OCI-LY7 (cell line): Measurements from ENCODE around the gene ZFHX3. TPM values are rescaled to one million over a fixed set of nuclear protein-coding genes. Genes with fewer than 3 reads are reported as not detected.

Experiments used
- BruUV-seq: library from RNA; stranded (reverse); fragments of 400-500 nt; replicated peaks from 2 replicates; lab custom pipeline; 2021; lab: Mats Ljungman, UMichigan
- CTCF ChIA-PET: fragments of 300-600 bp; sonication (Branson Sonifier 250); formaldehyde crosslinking; loops from one replicate; lab custom pipeline; 2022; ENCODE audit warnings: antibody characterized with exemption; ENCODE audit not compliant: unreplicated experiment; lab: Charles Lee
- POLR2A ChIA-PET: fragments of 300-600 bp; sonication (Branson Sonifier 250); formaldehyde crosslinking; loops from one replicate; lab custom pipeline; 2022; ENCODE audit warnings: antibody characterized with exemption; lab: Charles Lee
- DNase-seq: peaks from one replicate; pipeline ENCODE4 v3.0.0-alpha.2; 2015; ENCODE audit warnings: low spot score
- H2AFZ ChIP-seq: fragments of 200-600 bp; sonication (generic), shearing (Covaris generic); 2 replicates; pipeline ENCODE4 v1.6.1; 2014; ENCODE audit warnings: mild to moderate bottlenecking, antibody characterized with exemption, low read length, moderate library complexity
- H3K27ac ChIP-seq: fragments of 200-600 bp; sonication (generic); 2 replicates; pipeline ENCODE4 v1.5.1; 2014; ENCODE audit warnings: mixed run types, low read depth, mild to moderate bottlenecking, moderate library complexity, low read length, inconsistent platforms; ENCODE audit not compliant: poor library complexity, severe bottlenecking
- H3K36me3 ChIP-seq: fragments of 200-600 bp; sonication (generic); 2 replicates; pipeline ENCODE4 v1.6.1; 2014; ENCODE audit warnings: mild to moderate bottlenecking, antibody characterized with exemption, low read length, moderate library complexity, mixed read lengths; ENCODE audit not compliant: insufficient read depth
- H3K4me1 ChIP-seq: fragments of 200-600 bp; sonication (generic); 2 replicates; pipeline ENCODE4 v1.5.1; 2014; ENCODE audit warnings: mild to moderate bottlenecking, low read length; ENCODE audit not compliant: insufficient read depth, poor library complexity, severe bottlenecking
- H3K4me2 ChIP-seq: fragments of 200-600 bp; sonication (generic); 2 replicates; pipeline ENCODE4 v1.6.1; 2014; ENCODE audit warnings: mild to moderate bottlenecking, low read length
- H3K4me3 ChIP-seq: fragments of 200-600 bp; sonication (generic); 2 replicates; pipeline ENCODE4 v1.5.1; 2014; ENCODE audit warnings: mild to moderate bottlenecking, low read depth, low read length; ENCODE audit not compliant: poor library complexity, severe bottlenecking
- H3K79me2 ChIP-seq: fragments of 200-600 bp; sonication (generic); 2 replicates; pipeline ENCODE4 v1.6.1; 2016; ENCODE audit warnings: low read depth, mild to moderate bottlenecking, low read length, moderate library complexity, mixed read lengths; ENCODE audit not compliant: insufficient read depth
- H3K9me2 ChIP-seq: fragments of 200-600 bp; sonication (generic); 2 replicates; pipeline ENCODE4 v1.6.1; 2016; ENCODE audit warnings: mild to moderate bottlenecking, low read length, mixed read lengths; ENCODE audit not compliant: insufficient read depth
- H3K9me3 ChIP-seq: fragments of 200-600 bp; sonication (generic); 2 replicates; pipeline ENCODE4 v1.6.1; 2014; ENCODE audit warnings: mild to moderate bottlenecking, mixed run types, low read length, mixed read lengths
- H4K20me1 ChIP-seq: fragments of 200-600 bp; sonication (generic); 2 replicates; pipeline ENCODE4 v1.6.1; 2014; ENCODE audit warnings: mild to moderate bottlenecking, antibody characterized with exemption, low read length, moderate library complexity, mixed read lengths; ENCODE audit not compliant: insufficient read depth
- CTCF ChIP-seq: fragments of 200-600 bp; sonication (generic); conservative IDR thresholded peaks from 2 replicates; pipeline ENCODE4 v1.5.1; 2014; ENCODE audit warnings: mild to moderate bottlenecking, antibody characterized with exemption, low read length, moderate library complexity, mixed read lengths
- EZH2phosphoT487 ChIP-seq: fragments of 200-600 bp; sonication (generic); IDR thresholded peaks from 2 replicates; pipeline ENCODE4 v1.6.1; 2018; ENCODE audit warnings: low read depth, borderline replicate concordance, mild to moderate bottlenecking, mixed run types, antibody characterized with exemption, low read length, moderate library complexity, mixed read lengths
- intact Hi-C: fragments of 100-400 bp; cut with micrococcal nuclease; formaldehyde crosslinking; loops from one replicate; pipeline ENCODE4 v1.10.0; 2022; ENCODE audit not compliant: unreplicated experiment
- total RNA-seq, 2 experiments: library from RNA; depleted of rRNA in 1 of 2; stranded (reverse); fragments of >200 nt in 1 of 2; shearing (Covaris generic) in 1 of 2; gene quantifications; 2 replicates each; pipeline ENCODE4 v1.2.3, GENCODE V29; 2014 to 2022

Gene ZFHX3
- total RNA-seq, 2 experiments from 2014 or later = 1.3 to 6.2 TPM

DNA sequence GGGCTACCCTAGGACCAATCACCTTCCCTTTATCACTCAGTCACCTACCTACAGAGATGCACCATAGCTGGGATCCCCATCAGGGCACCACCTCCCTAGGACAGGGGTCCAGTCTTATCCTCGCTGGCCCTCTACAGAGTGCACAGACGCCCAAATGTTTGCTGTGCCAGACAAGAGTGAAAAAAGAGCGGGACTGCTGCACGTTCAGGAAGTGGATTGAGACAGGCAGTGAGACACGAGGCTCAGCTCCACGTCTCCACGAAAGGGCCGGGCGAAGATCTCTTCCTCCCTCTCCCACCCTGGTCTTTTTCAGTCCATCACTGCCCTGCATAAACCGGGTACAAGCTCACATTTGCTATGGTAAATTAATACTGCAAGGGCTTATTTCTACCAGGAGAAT is 95.5 kb downstream of the ZFHX3 start:
- no TSS peak for BruUV-seq
- CTCF ChIA-PET = no interaction called here

DNA sequence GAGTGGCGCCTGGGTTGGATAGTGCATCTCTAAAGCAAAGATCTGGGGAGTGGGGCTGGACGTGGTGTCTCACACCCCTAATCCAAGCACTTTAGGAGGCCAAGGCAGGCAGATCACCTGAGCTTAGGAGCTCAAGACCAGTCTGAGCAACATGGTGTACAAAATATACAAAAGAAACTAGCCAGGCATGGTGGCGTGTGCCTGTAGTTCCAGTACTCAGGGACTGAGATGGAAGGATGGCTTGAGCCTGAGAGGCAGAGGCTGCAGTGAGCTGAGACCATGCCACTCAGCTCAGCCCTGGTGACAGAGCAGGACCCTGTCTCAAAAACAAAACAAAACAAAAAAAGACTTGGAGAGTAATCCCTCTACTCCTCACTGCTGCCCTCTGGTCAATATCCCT is 96.0 kb downstream of the ZFHX3 start:
- intact Hi-C loops = no loop called here
- Histone ChIP-seq H3K4me1 (no peaks in the 10 kb centered on the region), H3K9me3 (no peaks in the 10 kb centered on the region), H4K20me1 (no peaks in the 10 kb centered on the region), H3K4me3 (no peak overlapping the region), H3K79me2 (no peaks in the 10 kb centered on the region), H2AFZ (no peak overlapping the region), H3K36me3 (peaks cover 7% of the 10 kb centered on the region; the same call in 1 of the 2 replicates), H3K9me2 (no peaks in the 10 kb centered on the region), H3K27ac (no peak overlapping the region), H3K4me2 (no peak overlapping the region)
- POLR2A ChIA-PET = interaction anchor here (0.6 kb wide), 2 partner anchors 28 to 391 kb away, joined by 3 to 6 read pairs; no protein-coding TSS in a partner anchor
- no TSS peak for BruUV-seq
- CTCF ChIA-PET = no interaction called here
- DNase-seq = no peak
- TF ChIP-seq CTCF = no peak
- TF ChIP-seq EZH2phosphoT487 = no peak

More for the DNA sequence above, 95.5 kb downstream of the ZFHX3 start:
- H3K4me3 ChIP-seq = no peak overlapping the region
- H3K9me2 ChIP-seq = no peaks in the 10 kb centered on the region
- no peak overlapping the region for H3K27ac ChIP-seq
- no peaks in the 10 kb centered on the region for H3K4me1 ChIP-seq
- H3K36me3 ChIP-seq = peaks cover 7% of the 10 kb centered on the region; the same call in 1 of the 2 replicates
- no peak overlapping the region for H3K4me2 ChIP-seq
- no peak for DNase-seq
- intact Hi-C loops = no loop called here
- no peaks in the 10 kb centered on the region for H3K79me2 ChIP-seq
- H4K20me1 ChIP-seq = no peaks in the 10 kb centered on the region
- H3K9me3 ChIP-seq = no peaks in the 10 kb centered on the region
- POLR2A ChIA-PET = interaction anchor here (0.6 to 0.7 kb wide), 3 partner anchors 29 to 563 kb away, joined by 3 to 6 read pairs (median 5); no protein-coding TSS in a partner anchor
- H2AFZ ChIP-seq = no peak overlapping the region
- no peak for TF ChIP-seq CTCF
- TF ChIP-seq EZH2phosphoT487 = no peak

- no peak overlapping the region for H3K4me2 ChIP-seq
- TF ChIP-seq CTCF (no peak), EZH2phosphoT487 (no peak)
- intact Hi-C loops = no loop called here
- no TSS peak for BruUV-seq
- no peak overlapping the region for H3K4me3 ChIP-seq
- no peak for DNase-seq
- H3K4me1 ChIP-seq = no peaks in the 10 kb centered on the region
- H3K36me3 ChIP-seq = peaks cover 7% of the 10 kb centered on the region; the same call in 1 of the 2 replicates
- ChIA-PET POLR2A (interaction anchor here (1.3 kb wide), 1 partner anchor 9 kb away, joined by 3 read pairs; no protein-coding TSS in a partner anchor), CTCF (no interaction called here)
- no peak overlapping the region for H2AFZ ChIP-seq
- H3K79me2 ChIP-seq = no peaks in the 10 kb centered on the region
- no peaks in the 10 kb centered on the region for H4K20me1 ChIP-seq
- no peaks in the 10 kb centered on the region for H3K9me2 ChIP-seq
- no peak overlapping the region for H3K27ac ChIP-seq
- no peaks in the 10 kb centered on the region for H3K9me3 ChIP-seq
These were observed 97.3 kb downstream of the ZFHX3 start for GRCh38 chr16:72950669-72951068.
